ENCODE data around the gene TXNL1.
"Not testable (repeated sequence)": the region's sequence is repeated elsewhere in the genome, so short reads cannot be mapped to it uniquely, and the experiment has no call there.

- TF ChIP-seq, protein P1, sequence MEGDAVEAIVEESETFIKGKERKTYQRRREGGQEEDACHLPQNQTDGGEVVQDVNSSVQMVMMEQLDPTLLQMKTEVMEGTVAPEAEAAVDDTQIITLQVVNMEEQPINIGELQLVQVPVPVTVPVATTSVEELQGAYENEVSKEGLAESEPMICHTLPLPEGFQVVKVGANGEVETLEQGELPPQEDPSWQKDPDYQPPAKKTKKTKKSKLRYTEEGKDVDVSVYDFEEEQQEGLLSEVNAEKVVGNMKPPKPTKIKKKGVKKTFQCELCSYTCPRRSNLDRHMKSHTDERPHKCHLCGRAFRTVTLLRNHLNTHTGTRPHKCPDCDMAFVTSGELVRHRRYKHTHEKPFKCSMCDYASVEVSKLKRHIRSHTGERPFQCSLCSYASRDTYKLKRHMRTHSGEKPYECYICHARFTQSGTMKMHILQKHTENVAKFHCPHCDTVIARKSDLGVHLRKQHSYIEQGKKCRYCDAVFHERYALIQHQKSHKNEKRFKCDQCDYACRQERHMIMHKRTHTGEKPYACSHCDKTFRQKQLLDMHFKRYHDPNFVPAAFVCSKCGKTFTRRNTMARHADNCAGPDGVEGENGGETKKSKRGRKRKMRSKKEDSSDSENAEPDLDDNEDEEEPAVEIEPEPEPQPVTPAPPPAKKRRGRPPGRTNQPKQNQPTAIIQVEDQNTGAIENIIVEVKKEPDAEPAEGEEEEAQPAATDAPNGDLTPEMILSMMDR (IDR thresholded peaks at IDR 0.05) = not testable (repeated sequence)
- not testable (repeated sequence) for TF ChIP-seq POLR2A (IDR thresholded peaks at IDR 0.05)
Measured at GRCh38 chr18:56654280-56654679, 15.9 kb upstream of the TXNL1 start.

Measured in uterus (tissue), 2 donors.